Mucosa of descending colon (tissue), 3 donors: ENCODE results near the gene DOK5. TPM values are rescaled to one million over a fixed set of nuclear protein-coding genes. Genes with fewer than 3 reads are reported as not detected.

Experiments used
- ATAC-seq: fragments of 200-7000 bp; cut with Tn5 transposase; one replicate; pipeline ENCODE4 v1.9.1; 2020; ENCODE audit warnings: mild to moderate bottlenecking, moderate library complexity
- DNase-seq, 3 donors: peaks; one replicate each; pipeline ENCODE4 v3.0.0-alpha.2; 2020
- H3K36me3 ChIP-seq: fragments of 200-600 bp; one replicate; pipeline ENCODE4 v1.8.0; 2021; ENCODE audit warnings: low read depth, mild to moderate bottlenecking
- H3K4me1 ChIP-seq: fragments of 200-600 bp; one replicate; pipeline ENCODE4 v1.8.0; 2021; ENCODE audit warnings: low read depth, mild to moderate bottlenecking
- H3K4me3 ChIP-seq: fragments of 200-600 bp; one replicate; pipeline ENCODE4 v1.8.0; 2021; ENCODE audit warnings: mild to moderate bottlenecking
- H3K9me3 ChIP-seq: fragments of 200-600 bp; one replicate; pipeline ENCODE4 v1.8.0; 2021; ENCODE audit warnings: mild to moderate bottlenecking
- CTCF ChIP-seq: fragments of 200-600 bp; IDR thresholded peaks from one replicate; pipeline ENCODE4 v1.8.0; 2022; ENCODE audit warnings: antibody characterized with exemption, mild to moderate bottlenecking
- intact Hi-C, 2 donors: fragments of 100-400 bp; cut with DNase I in 1 of 2; cut with micrococcal nuclease in 1 of 2; formaldehyde crosslinking; loops; one replicate each; pipeline versions ENCODE4 v1.11.0 to v1.11.1; 2022; cut with DNase I, micrococcal nuclease
- total RNA-seq, 3 donors: library from RNA; stranded (reverse); fragmentation: NEBNext Ultra II Directional in 2 of 3; extraction: Animal tissue kit (Norgen Biotek cat#: 25700) in 2 of 3; gene quantifications; one replicate each; pipeline versions ENCODE4 v1.2.1 to v1.2.4, GENCODE V29; 2021 to 2023
- donor health status: DM: no; HTN: no; CAD: no; lungs with moderate emphysema.
- donor health status: DM: no; HTN: no; CAD: no.
- donor health status: DM: no; HTN: yes; CAD: no.

The DOK5 gene
- total RNA-seq, 3 donors from 2014 or later = 0.29 to 2.3 (median 0.67) TPM

GRCh38 chr20:54651252-54651651 lies 175.9 kb downstream of the DOK5 start:
- TF ChIP-seq CTCF = no peak
- no peak for DNase-seq
- H3K4me3 ChIP-seq = no peak overlapping the region
- no peaks in the 10 kb centered on the region for H3K9me3 ChIP-seq
- H3K4me1 ChIP-seq = no peaks in the 10 kb centered on the region
- intact Hi-C loops = no loop called here
- no peak for ATAC-seq
- H3K36me3 ChIP-seq = no peaks in the 10 kb centered on the region

- no peak for DNase-seq
- Histone ChIP-seq H3K4me3 (no peak overlapping the region), H3K36me3 (no peaks in the 10 kb centered on the region), H3K9me3 (no peaks in the 10 kb centered on the region), H3K4me1 (no peaks in the 10 kb centered on the region)
- TF ChIP-seq CTCF = no peak
- intact Hi-C loops = no loop called here
- ATAC-seq = no peak
Measured at GRCh38 chr20:54654450-54654849, 179.1 kb downstream of the DOK5 start.

- H3K9me3 ChIP-seq = no peaks in the 10 kb centered on the region
- intact Hi-C loops = no loop called here
- TF ChIP-seq CTCF = no peak
- no peak for ATAC-seq
- no peak for DNase-seq
- H3K36me3 ChIP-seq = no peaks in the 10 kb centered on the region
- no peaks in the 10 kb centered on the region for H3K4me1 ChIP-seq
- H3K4me3 ChIP-seq = no peak overlapping the region
Measured at GRCh38 chr20:54657268-54657826, 182.0 kb downstream of the DOK5 start.

GRCh38 chr20:54658525-54658924 lies 183.1 kb downstream of the DOK5 start:
- intact Hi-C loops = no loop called here
- no peaks in the 10 kb centered on the region for H3K36me3 ChIP-seq
- no peaks in the 10 kb centered on the region for H3K9me3 ChIP-seq
- ATAC-seq (no peak), DNase-seq (no peak)
- H3K4me3 ChIP-seq = no peak overlapping the region
- no peak for TF ChIP-seq CTCF
- no peaks in the 10 kb centered on the region for H3K4me1 ChIP-seq

- Histone ChIP-seq H3K9me3 (no peaks in the 10 kb centered on the region), H3K36me3 (no peaks in the 10 kb centered on the region), H3K4me3 (no peak overlapping the region), H3K4me1 (no peaks in the 10 kb centered on the region)
- DNase-seq (no peak), ATAC-seq (no peak)
- no peak for TF ChIP-seq CTCF
- intact Hi-C loops = no loop called here
Measured at GRCh38 chr20:54661265-54661664, 185.9 kb downstream of the DOK5 start.
